Measurements from ENCODE around the gene MASP2. TPM values are rescaled to one million over a fixed set of nuclear protein-coding genes. Genes with fewer than 3 reads are reported as not detected.
A peak's percentile ranks its signal among the peaks of the same experiment; 100 is the strongest.

The MASP2 gene
- total and polyA plus RNA-seq, 12 donors, result 0.01 TPM; not detected in 11

DNA sequence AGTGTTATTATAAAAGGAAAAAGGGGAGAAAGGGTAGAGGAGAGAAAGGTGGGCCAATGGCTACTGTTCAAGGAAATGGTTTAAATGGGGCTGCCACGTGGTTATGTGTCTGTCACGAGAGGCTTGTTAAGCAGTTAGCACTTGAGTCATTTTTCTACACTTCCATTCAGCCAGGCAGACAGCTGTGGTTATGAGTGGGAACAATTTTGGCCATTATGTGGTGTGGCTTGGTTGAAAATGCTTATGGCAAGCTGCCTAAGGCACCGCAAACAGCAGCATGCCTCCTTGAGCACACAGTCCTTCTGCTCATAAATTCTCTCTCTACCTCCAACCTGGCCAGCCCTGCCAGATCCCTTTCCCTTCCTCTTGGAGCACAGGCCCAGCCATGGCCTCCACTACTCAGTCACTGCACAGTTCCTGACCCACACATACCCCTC is 15.9 kb upstream of the MASP2 start:
- Histone ChIP-seq H3K27ac (no peak overlapping the region), H3K36me3 (peaks cover 0 to 57% (median 28%) of the 10 kb centered on the region in 9 donors), H3K9me3 (peaks cover 0 to 5% (median 0%) of the 10 kb centered on the region in 11 donors), H3K27me3 (no peaks in the 10 kb centered on the region), H3K4me3 (no peak overlapping the region), H3K4me1 (peaks cover 8 to 32% (median 22%) of the 10 kb centered on the region in 9 donors)
- TF ChIP-seq CTCF (IDR thresholded peaks at IDR 0.05), result no peak
- no peak for DNase-seq
- no peak for ATAC-seq
- 72 to 75% methylated on average over 3 of the region's 3 CpGs for WGBS, 2 donors
- intact Hi-C loops (cut with DNase I), result no loop called here

DNA sequence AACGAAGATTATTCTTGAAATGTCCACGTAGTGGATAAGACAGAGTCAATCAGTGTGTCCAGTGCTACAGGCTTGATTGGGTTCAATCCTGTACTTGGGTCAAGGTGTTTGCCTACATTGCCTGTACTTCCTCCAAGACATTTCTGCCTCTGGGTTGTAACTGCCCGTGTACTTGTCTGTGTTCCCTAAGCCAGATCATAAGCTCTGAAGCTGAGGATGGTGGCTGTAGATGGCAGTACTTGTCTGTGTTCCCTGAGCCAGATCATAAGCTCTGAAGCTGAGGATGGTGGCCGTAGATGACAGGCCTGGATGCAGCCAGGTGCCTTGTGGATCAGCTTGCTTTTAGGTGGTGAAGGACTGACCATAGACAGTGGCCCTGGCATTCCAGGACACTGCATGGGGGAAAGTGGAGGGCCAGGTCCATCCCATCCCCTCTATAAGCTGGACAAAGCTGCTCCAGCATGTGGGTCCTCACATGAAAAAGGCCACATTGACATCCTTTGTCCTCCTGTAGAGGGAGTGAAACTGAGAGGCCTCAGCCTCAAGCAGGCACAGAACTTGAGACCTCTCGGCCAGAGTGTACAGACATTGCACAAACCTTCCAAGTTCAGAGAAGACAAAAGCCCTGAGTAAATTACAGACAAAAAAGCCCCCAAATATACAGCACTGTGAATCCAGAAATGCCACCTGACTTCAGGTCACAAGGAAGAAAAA is 14.8 kb upstream of the MASP2 start:
- H3K4me3 ChIP-seq, result no peak overlapping the region
- no peaks in the 10 kb centered on the region for H3K27me3 ChIP-seq
- TF ChIP-seq CTCF (IDR thresholded peaks at IDR 0.05), result no peak
- WGBS, 2 donors, result 67 to 68% methylated on average over 5 of the region's 5 CpGs
- H3K4me1 ChIP-seq, result peaks cover 8 to 32% (median 22%) of the 10 kb centered on the region in 9 donors
- H3K9me3 ChIP-seq, result peaks cover 0 to 5% (median 0%) of the 10 kb centered on the region in 11 donors
- ATAC-seq (no peak), DNase-seq (no peak)
- peaks cover 0 to 57% (median 17%) of the 10 kb centered on the region in 9 donors for H3K36me3 ChIP-seq
- intact Hi-C loops (cut with DNase I), result no loop called here
- no peak overlapping the region for H3K27ac ChIP-seq

- peaks cover 0 to 3% (median 0%) of the 10 kb centered on the region in 11 donors for H3K9me3 ChIP-seq
- DNase-seq (peak; percentile 87 to 93), ATAC-seq (peak; percentile 99 to 100 (median 99))
- WGBS, 2 donors, result 0 to 1% methylated on average over 82 to 83 of the region's 83 CpGs
- intact Hi-C loops (cut with DNase I), result loop anchor here in 1 of 10 donors (10.0 kb wide), 1 partner anchor 665 kb away; no protein-coding TSS in a partner anchor
- peak within 1 kb of the TSS in 9 of 10 donors; percentile 63 to 88 (median 79) for H3K27ac ChIP-seq
- peaks cover 0 to 57% (median 14%) of the 10 kb centered on the region in 9 donors for H3K36me3 ChIP-seq
- TF ChIP-seq CTCF (IDR thresholded peaks at IDR 0.05), result peak; percentile 17 to 80 (median 53)
- peaks cover 8 to 32% (median 22%) of the 10 kb centered on the region in 9 donors for H3K4me1 ChIP-seq
- peak within 1 kb of the TSS; percentile 59 to 99 (median 95) for H3K4me3 ChIP-seq
- H3K27me3 ChIP-seq, result no peaks in the 10 kb centered on the region
These were observed 13.2 kb upstream of the MASP2 start, which contains the start of gene SRM for GRCh38 chr1:11059968-11060830. Gene SRM, minus strand, starts transcription at chr1:11060018. Its CDS starts 75 bp downstream, at chr1:11059943.

All from heart right ventricle (tissue), 16 donors.